GM12878 (cell line): ENCODE data around the gene ZNF248. TPM values are rescaled to one million over a fixed set of nuclear protein-coding genes. Genes with fewer than 3 reads are reported as not detected.
A peak's percentile ranks its signal among the peaks of the same experiment; 100 is the strongest.
"Not testable (repeated sequence)": the region's sequence is repeated elsewhere in the genome, so short reads cannot be mapped to it uniquely, and the experiment has no call there.

Source experiments
- ATAC-seq: fragments of 200-7000 bp; cut with Tn5 transposase; 3 replicates; pipeline ENCODE4 v1.9.1; 2020; ENCODE audit warnings: mild to moderate bottlenecking, moderate library complexity
- BruUV-seq: library from RNA; stranded (reverse); fragments of 400-500 nt; replicated peaks from 2 replicates; lab custom pipeline; 2021; lab: Mats Ljungman, UMichigan
- CTCF ChIA-PET: fragments of 300-600 bp; sonication (Branson Sonifier 250); formaldehyde crosslinking; extraction: SDS; loops from one replicate; lab custom pipeline; 2021; ENCODE audit warnings: inconsistent platforms; lab: Yijun Ruan, JAX
- POLR2A ChIA-PET: fragments of 350-600 bp; formaldehyde crosslinking; extraction: SDS; loops from one replicate; lab custom pipeline; 2021; ENCODE audit warnings: inconsistent platforms; lab: Charles Lee
- RAD21 ChIA-PET: fragments of 300-600 bp; sonication (Branson Sonifier 250); formaldehyde crosslinking; loops from one replicate; lab custom pipeline; 2023; ENCODE audit warnings: antibody characterized with exemption; ENCODE audit not compliant: unreplicated experiment; lab: Charles Lee
- SMC1A ChIA-PET: fragments of 300-600 bp; sonication (Branson Sonifier 250); formaldehyde crosslinking; loops from one replicate; lab custom pipeline; 2023; ENCODE audit not compliant: unreplicated experiment, uncharacterized antibody; lab: Charles Lee
- DNase-seq: peaks from one replicate; pipeline ENCODE4 v3.0.0-alpha.2; 2011; ENCODE audit warnings: low read depth, low spot score
- FAIRE-seq: peaks from 3 replicates; lab custom pipeline; 2011; peaks lifted over from hg19 to GRCh38; lab: Jason Lieb, UNC
- H2AFZ ChIP-seq: 2 replicates; pipeline ENCODE4 v1.6.0; 2011; ENCODE audit warnings: low read depth, low read length, control low read depth; ENCODE audit not compliant: control insufficient read depth
- H3K27ac ChIP-seq: 2 replicates; pipeline ENCODE4 v1.5.1; 2011; ENCODE audit warnings: control low read depth; ENCODE audit not compliant: control insufficient read depth, insufficient read depth
- H3K27me3 ChIP-seq, 2 experiments: replicated peaks in 1 of 2; 2 replicates each; pipeline versions ENCODE4 v1.6.0 to v1.6.1; 2011; ENCODE audit warnings: low read length in 1 of 2; ENCODE audit not compliant: control insufficient read depth in 2 of 2, insufficient read depth in 2 of 2
- H3K36me3 ChIP-seq, 2 experiments: 2 replicates each; pipeline ENCODE4 v1.5.1; 2011; ENCODE audit warnings: low read length in 1 of 2; ENCODE audit not compliant: control insufficient read depth in 2 of 2, insufficient read depth in 2 of 2
- H3K4me1 ChIP-seq: 2 replicates; pipeline ENCODE4 v1.6.1; 2011; ENCODE audit warnings: mild to moderate bottlenecking, low read length, moderate library complexity, mixed read lengths; ENCODE audit not compliant: control insufficient read depth, insufficient read depth
- H3K4me2 ChIP-seq: 2 replicates; pipeline ENCODE4 v1.6.0; 2011; ENCODE audit warnings: control low read depth; ENCODE audit not compliant: control insufficient read depth, insufficient read depth
- H3K4me3 ChIP-seq: fragments of 200-600 bp; sonication (generic); 2 replicates; pipeline ENCODE4 v1.5.1; 2016
- H3K79me2 ChIP-seq: 2 replicates; pipeline ENCODE4 v1.6.0; 2011; ENCODE audit warnings: low read length; ENCODE audit not compliant: control insufficient read depth, insufficient read depth
- H3K9ac ChIP-seq: 2 replicates; pipeline ENCODE4 v1.8.0; 2011; ENCODE audit warnings: low read length, control low read depth, mixed read lengths; ENCODE audit not compliant: control insufficient read depth, insufficient read depth
- H3K9me3 ChIP-seq: replicated peaks from 3 replicates; pipeline ENCODE4 v1.5.1; 2011; ENCODE audit warnings: mild to moderate bottlenecking, low read length; ENCODE audit not compliant: control insufficient read depth, insufficient read depth
- H4K20me1 ChIP-seq: 2 replicates; pipeline ENCODE4 v1.6.0; 2011; ENCODE audit not compliant: control insufficient read depth, insufficient read depth
- CEBPB ChIP-seq, 2 experiments: fragments of 150-350 bp in 1 of 2; IDR thresholded peaks; 2 replicates each; pipeline ENCODE4 v1.6.1; 2012 to 2014; ENCODE audit warnings: low read depth in 2 of 2, low read length in 2 of 2, borderline replicate concordance in 1 of 2, inconsistent platforms in 1 of 2
- MLLT1 ChIP-seq: fragments of 450-650 bp; IDR thresholded peaks from 2 replicates; pipeline ENCODE4 v1.6.1; 2016; ENCODE audit warnings: mild to moderate bottlenecking
- RFX5 ChIP-seq: IDR thresholded peaks from 2 replicates; pipeline ENCODE4 v1.6.1; 2011; ENCODE audit warnings: low read depth, low read length, improper control_type of control experiment
- WGBS: methylation state at CpG from one replicate; pipeline ENCODE4 v1.1.6; 2016; ENCODE audit warnings: low lambda C conversion rate; ENCODE audit not compliant: insufficient replicate concordance, insufficient coverage; ENCODE audit errors: missing lambda C conversion rate; 5-methylcytosine and 5-hydroxymethylcytosine counted together
- in situ Hi-C: fragments of 300-500 bp; cut with MboI; formaldehyde crosslinking; loops from 9 replicates; pipeline ENCODE4 v1.14.3; 2018; ENCODE audit warnings: mixed read lengths
- intact Hi-C: fragments of 100-400 bp; cut with micrococcal nuclease; formaldehyde crosslinking; loops from one replicate; pipeline ENCODE4 v1.14.2; 2022; ENCODE audit not compliant: unreplicated experiment
- polyA plus RNA-seq, 11 experiments: library from polyadenylated mRNA; depleted of rRNA in 4 of 11; unstranded in 6 of 11; stranded (reverse) in 5 of 11; fragments of >200 nt; fragmentation: Nextera tagmentation in 4 of 11; fragmentation: Illumina TruSeq in 1 of 11; extraction: Ambion mirVana in 4 of 11; extraction: Trizol in 1 of 11; gene quantifications; 1 replicate in 1 of 11; 2 replicates in 10 of 11; pipeline versions ENCODE4 v1.2.1 to v1.2.3, GENCODE V29; 2011 to 2016; ENCODE audit warnings: inconsistent platforms in 2 of 11, missing spikeins in 2 of 11, low read depth in 1 of 11
- total RNA-seq, 4 experiments: library from RNA; depleted of rRNA in 3 of 4; stranded (reverse); fragments of >200 nt in 3 of 4; fragmentation: Illumina TruSeq in 1 of 4; extraction: Trizol in 1 of 4; gene quantifications; 2 replicates each; pipeline versions ENCODE4 v1.2.1 to v1.2.3, GENCODE V29; 2013 to 2021

The ZNF248 gene
- total and polyA plus RNA-seq, 10 of the 15 experiments (the other 5 are each of a cell fraction or from before 2014, with no cell fraction given) = 2.0 to 16.3 (median 8.9) TPM

- DNase-seq, H3K9me3 ChIP-seq, H3K4me1 ChIP-seq, H2AFZ ChIP-seq, FAIRE-seq, H3K4me2 ChIP-seq, H3K27ac ChIP-seq, CTCF ChIA-PET, H3K9ac ChIP-seq, H3K4me3 ChIP-seq, RAD21 ChIA-PET, ATAC-seq, H4K20me1 ChIP-seq, H3K36me3 ChIP-seq, BruUV-seq, H3K27me3 ChIP-seq, intact Hi-C loops: not testable (repeated sequence)
- ChIA-PET POLR2A (interaction anchor here (0.6 to 0.9 kb wide), 2 partner anchors 116 to 153 kb away, joined by 3 to 5 read pairs; no protein-coding TSS in a partner anchor), SMC1A (interaction anchor here (1.0 kb wide), 1 partner anchor 116 kb away, joined by 3 read pairs; no protein-coding TSS in a partner anchor)
- 98% methylated on average over 16 of the region's 16 CpGs for whole genome bisulfite sequencing
- peaks cover 18% of the 10 kb centered on the region for H3K79me2 ChIP-seq
- in situ Hi-C loops = loop anchor here (5.0 to 10.0 kb wide), 2 partner anchors 116 to 238 kb away; partner anchors contain the start of gene ZNF25
Measured at GRCh38 chr10:37859270-37859669, 1.9 kb upstream of the ZNF248 start.

- DNase-seq (no peak), FAIRE-seq (peak; percentile 80), ATAC-seq (peak; percentile 44)
- H3K27ac ChIP-seq = peak overlapping the region; percentile 78
- H3K79me2 ChIP-seq = peaks cover 18% of the 10 kb centered on the region
- WGBS = 1% methylated on average over 16 of the region's 16 CpGs
- POLR2A ChIA-PET = interaction anchor here (1.6 kb wide), 1 partner anchor 9 kb away, joined by 4 read pairs; no protein-coding TSS in a partner anchor
- RAD21 ChIA-PET = interaction anchor here (1.3 kb wide), 1 partner anchor 119 kb away, joined by 4 read pairs; no protein-coding TSS in a partner anchor
- intact Hi-C loops = loop anchor here (1.0 to 2.0 kb wide), 2 partner anchors 120 to 237 kb away; partner anchors contain the start of genes ZNF25 and ZNF37A
- H4K20me1 ChIP-seq = no peaks in the 10 kb centered on the region
- no peaks in the 10 kb centered on the region; a peak in 2 of 4 replicates for H3K36me3 ChIP-seq
- H2AFZ ChIP-seq = peak overlapping the region; percentile 93
- CTCF ChIA-PET = interaction anchor here (1.1 kb wide), 1 partner anchor 118 kb away, joined by 3 read pairs; no protein-coding TSS in a partner anchor
- H3K27me3 ChIP-seq = no peaks in the 10 kb centered on the region
- TSS peak; percentile 85 for BruUV-seq
- SMC1A ChIA-PET = interaction anchor here (0.9 to 1.4 kb wide), 5 partner anchors 10 to 153 kb away, joined by 3 to 4 read pairs (median 4); partner anchors contain the start of genes ZNF25 and ZNF33A
- H3K9ac ChIP-seq = peak overlapping the region; percentile 89
- peak overlapping the region; percentile 76 for H3K4me2 ChIP-seq
- TF ChIP-seq CEBPB (IDR thresholded peaks at IDR 0.05; ENCODE audit: borderline replicate concordance in 1 of 2, low read depth in 2 of 2, low read length in 2 of 2) (no peak), MLLT1 (0 out of 2 replicates have a peak, but pooled peaks have one; percentile 18), RFX5 (no peak)
- peaks cover 2% of the 10 kb centered on the region; the same call in 2 of the 3 replicates for H3K9me3 ChIP-seq
- in situ Hi-C loops = loop anchor here (5.0 to 10.0 kb wide), 2 partner anchors 118 to 240 kb away; partner anchors contain the start of gene ZNF25
- H3K4me3 ChIP-seq = peak overlapping the region; percentile 82
- no peaks in the 10 kb centered on the region; the same call in 1 of the 2 replicates for H3K4me1 ChIP-seq
Measured at GRCh38 chr10:37856881-37857286, 526 bp downstream of the ZNF248 start.
